Osteocyte (in vitro differentiated cells): Measurements from ENCODE around the gene BAG3. TPM values are rescaled to one million over a fixed set of nuclear protein-coding genes. Genes with fewer than 3 reads are reported as not detected.

ENCODE experiments used
- DNase-seq: peaks from one replicate; pipeline ENCODE4 v3.0.0; 2021; ENCODE audit warnings: mixed read lengths; ENCODE audit not compliant: unreplicated experiment; ENCODE audit errors: extremely low spot score
- H3K27ac Mint-ChIP-seq: one replicate; pipeline ENCODE4 v1.8.0; 2021; ENCODE audit warnings: mild to moderate bottlenecking, mixed read lengths; ENCODE audit not compliant: unreplicated experiment
- H3K27me3 Mint-ChIP-seq: one replicate; pipeline ENCODE4 v1.8.0; 2021; ENCODE audit warnings: mixed read lengths; ENCODE audit not compliant: unreplicated experiment
- H3K36me3 Mint-ChIP-seq: one replicate; pipeline ENCODE4 v1.8.0; 2021; ENCODE audit warnings: mixed read lengths; ENCODE audit not compliant: unreplicated experiment
- H3K4me1 Mint-ChIP-seq: one replicate; pipeline ENCODE4 v1.8.0; 2021; ENCODE audit warnings: mixed read lengths; ENCODE audit not compliant: unreplicated experiment
- H3K4me3 Mint-ChIP-seq: one replicate; pipeline ENCODE4 v1.8.0; 2021; ENCODE audit warnings: mild to moderate bottlenecking, moderate library complexity, mixed read lengths; ENCODE audit not compliant: unreplicated experiment
- H3K9me3 Mint-ChIP-seq: one replicate; pipeline ENCODE4 v1.8.0; 2021; ENCODE audit warnings: mixed read lengths; ENCODE audit not compliant: unreplicated experiment
- total RNA-seq: library from RNA; stranded (reverse); gene quantifications from 2 replicates; pipeline ENCODE4 v1.2.1, GENCODE V29; 2021
- TF ChIP-seq, protein P1 (sequence below): fragments of 200-600 bp; sonication (generic); IDR thresholded peaks from 2 replicates; pipeline ENCODE4 v1.5.0; 2021; ENCODE audit warnings: antibody characterized with exemption, mild to moderate bottlenecking, moderate library complexity

BAG3 gene
- total RNA-seq, 1 donor from 2014 or later = 41.0 TPM

DNA sequence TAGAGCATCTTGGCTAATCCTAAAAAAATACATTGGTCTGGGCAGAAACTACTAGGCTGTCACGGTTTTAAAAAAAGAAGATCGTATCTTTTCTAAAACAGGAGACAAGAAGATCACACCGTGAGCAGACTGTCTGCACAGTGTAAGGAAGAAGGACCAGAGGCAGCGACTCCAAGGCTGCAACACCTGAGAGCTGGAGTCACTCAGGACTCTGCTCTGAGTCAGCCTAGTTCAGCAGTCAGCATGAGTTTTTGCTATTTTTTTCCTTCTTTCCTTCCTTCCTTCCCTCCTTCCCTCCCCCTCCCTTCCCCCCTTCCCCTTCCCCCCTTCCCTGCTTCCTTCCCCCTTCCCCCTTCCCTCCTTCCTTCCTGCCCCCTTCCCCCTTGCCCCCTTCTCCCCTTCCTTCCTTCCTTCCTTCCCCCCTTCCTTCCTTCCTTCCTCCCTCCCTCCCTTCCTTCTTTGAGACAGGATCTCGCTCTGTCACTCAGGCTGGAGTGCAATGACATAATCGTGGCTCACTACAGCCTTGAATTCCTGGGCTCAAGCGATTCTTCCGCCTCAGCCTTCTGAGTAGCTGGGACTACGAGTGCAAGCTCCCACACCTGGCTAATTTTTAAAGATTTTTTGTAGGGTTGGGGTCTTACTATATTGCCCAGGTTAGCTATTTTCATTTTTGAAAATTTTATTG lies 24.4 kb downstream of the BAG3 start:
- Mint-ChIP-seq H3K27me3 (no peaks in the 10 kb centered on the region), H3K9me3 (no peaks in the 10 kb centered on the region), H3K36me3 (peaks cover 50% of the 10 kb centered on the region), H3K4me1 (peaks cover 40% of the 10 kb centered on the region), H3K4me3 (no peak overlapping the region), H3K27ac (no peak overlapping the region)
- TF ChIP-seq, protein P1, sequence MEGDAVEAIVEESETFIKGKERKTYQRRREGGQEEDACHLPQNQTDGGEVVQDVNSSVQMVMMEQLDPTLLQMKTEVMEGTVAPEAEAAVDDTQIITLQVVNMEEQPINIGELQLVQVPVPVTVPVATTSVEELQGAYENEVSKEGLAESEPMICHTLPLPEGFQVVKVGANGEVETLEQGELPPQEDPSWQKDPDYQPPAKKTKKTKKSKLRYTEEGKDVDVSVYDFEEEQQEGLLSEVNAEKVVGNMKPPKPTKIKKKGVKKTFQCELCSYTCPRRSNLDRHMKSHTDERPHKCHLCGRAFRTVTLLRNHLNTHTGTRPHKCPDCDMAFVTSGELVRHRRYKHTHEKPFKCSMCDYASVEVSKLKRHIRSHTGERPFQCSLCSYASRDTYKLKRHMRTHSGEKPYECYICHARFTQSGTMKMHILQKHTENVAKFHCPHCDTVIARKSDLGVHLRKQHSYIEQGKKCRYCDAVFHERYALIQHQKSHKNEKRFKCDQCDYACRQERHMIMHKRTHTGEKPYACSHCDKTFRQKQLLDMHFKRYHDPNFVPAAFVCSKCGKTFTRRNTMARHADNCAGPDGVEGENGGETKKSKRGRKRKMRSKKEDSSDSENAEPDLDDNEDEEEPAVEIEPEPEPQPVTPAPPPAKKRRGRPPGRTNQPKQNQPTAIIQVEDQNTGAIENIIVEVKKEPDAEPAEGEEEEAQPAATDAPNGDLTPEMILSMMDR = no peak
- DNase-seq = no peak

DNA sequence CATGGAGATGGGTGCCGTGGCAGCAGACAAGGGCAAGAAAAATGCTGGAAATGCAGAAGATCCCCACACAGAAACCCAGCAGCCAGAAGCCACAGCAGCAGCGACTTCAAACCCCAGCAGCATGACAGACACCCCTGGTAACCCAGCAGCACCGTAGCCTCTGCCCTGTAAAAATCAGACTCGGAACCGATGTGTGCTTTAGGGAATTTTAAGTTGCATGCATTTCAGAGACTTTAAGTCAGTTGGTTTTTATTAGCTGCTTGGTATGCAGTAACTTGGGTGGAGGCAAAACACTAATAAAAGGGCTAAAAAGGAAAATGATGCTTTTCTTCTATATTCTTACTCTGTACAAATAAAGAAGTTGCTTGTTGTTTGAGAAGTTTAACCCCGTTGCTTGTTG lies 25.9 kb downstream of the BAG3 start:
- H3K9me3 Mint-ChIP-seq = no peaks in the 10 kb centered on the region
- TF ChIP-seq, protein P1 = no peak
- DNase-seq = no peak
- no peak overlapping the region for H3K27ac Mint-ChIP-seq
- peaks cover 40% of the 10 kb centered on the region for H3K36me3 Mint-ChIP-seq
- peaks cover 52% of the 10 kb centered on the region for H3K4me1 Mint-ChIP-seq
- H3K4me3 Mint-ChIP-seq = no peak overlapping the region
- no peaks in the 10 kb centered on the region for H3K27me3 Mint-ChIP-seq

DNA sequence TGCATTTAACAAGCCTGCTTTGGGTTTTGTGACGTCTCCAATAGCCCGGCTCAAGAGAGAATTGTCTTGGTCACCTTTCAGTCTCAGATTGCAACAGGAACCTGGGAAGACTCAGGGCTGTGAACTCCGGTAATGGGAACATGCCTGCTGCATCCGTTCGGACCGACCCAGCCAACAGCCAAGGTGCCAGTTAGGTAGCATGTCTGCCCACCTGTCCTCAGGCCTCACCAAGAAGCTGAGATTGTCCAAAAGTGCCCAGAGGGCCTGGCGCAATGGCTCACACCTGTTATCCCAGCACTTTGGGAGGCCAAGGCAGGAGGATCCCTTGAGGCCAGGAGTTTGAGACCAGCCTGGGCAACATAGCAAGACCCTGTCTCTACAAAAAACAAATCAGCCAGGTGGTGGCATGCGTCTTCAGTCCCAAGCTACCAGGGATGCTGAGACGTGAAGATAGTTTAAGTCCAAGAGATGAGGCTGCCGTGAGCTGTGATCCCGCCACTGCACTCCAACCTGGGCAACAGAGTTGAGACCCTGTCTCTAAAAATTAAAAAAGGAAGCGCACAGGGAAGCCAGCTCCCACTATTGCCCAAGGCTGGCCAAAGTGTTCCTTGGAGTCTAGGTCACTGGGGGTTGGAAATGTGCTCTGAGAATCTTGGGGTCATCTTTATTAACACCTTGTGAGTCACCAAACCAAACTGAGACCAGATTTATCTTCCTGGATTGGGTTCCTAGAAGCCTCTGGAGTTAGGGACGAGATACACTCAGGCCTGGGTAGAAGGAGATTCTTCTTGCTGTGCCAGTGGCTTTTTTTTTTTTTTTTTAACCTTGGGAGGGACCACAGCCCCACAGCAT lies 26.9 kb downstream of the BAG3 start:
- TF ChIP-seq, protein P1 = no peak
- no peaks in the 10 kb centered on the region for H3K9me3 Mint-ChIP-seq
- peaks cover 31% of the 10 kb centered on the region for H3K36me3 Mint-ChIP-seq
- H3K27me3 Mint-ChIP-seq = no peaks in the 10 kb centered on the region
- DNase-seq = no peak
- H3K4me3 Mint-ChIP-seq = no peak overlapping the region
- H3K27ac Mint-ChIP-seq = no peak overlapping the region
- H3K4me1 Mint-ChIP-seq = peaks cover 54% of the 10 kb centered on the region

DNA sequence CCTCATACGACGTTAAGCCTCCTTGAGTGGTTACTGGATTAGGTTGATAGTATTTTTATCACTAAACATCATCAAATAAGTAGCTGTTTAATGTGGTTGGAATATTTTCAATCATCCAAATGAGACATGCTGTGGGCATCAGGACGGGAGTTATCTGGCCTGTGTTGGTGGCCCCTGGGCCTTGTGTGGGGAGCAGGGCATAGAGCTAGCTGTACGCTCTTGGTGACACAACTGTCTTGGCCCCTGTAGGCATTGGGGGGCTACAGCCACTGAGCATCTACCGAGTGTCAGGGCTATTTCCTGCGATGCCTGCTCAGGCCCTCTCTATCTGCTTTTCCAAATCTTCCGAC lies 28.3 kb downstream of the BAG3 start:
- Mint-ChIP-seq H3K36me3 (peaks cover 18% of the 10 kb centered on the region), H3K9me3 (no peaks in the 10 kb centered on the region), H3K27ac (peak overlapping the region; percentile 54), H3K4me1 (peaks cover 50% of the 10 kb centered on the region), H3K4me3 (no peak overlapping the region), H3K27me3 (no peaks in the 10 kb centered on the region)
- TF ChIP-seq, protein P1 = no peak
- no peak for DNase-seq

DNA sequence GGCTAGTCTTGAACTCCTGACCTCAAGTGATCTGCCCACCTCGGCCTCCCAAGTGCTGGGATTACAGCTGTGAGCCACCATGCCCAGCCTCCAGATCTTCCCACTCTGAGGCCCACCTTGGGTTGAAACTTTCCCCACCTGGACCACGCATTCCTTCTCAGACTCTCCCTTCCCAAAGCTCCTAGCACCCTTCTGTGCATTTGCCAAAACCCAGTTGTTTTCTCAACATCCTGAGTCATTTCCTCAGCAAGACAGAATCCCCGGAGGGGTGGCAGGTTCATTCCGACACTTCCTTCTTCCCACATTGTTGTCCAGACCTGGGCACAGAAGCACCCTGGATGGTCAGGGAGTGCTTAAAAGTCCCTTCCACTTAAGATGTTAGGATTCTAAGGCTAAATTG lies 28.9 kb downstream of the BAG3 start:
- DNase-seq = no peak
- Mint-ChIP-seq H3K9me3 (no peaks in the 10 kb centered on the region), H3K27ac (peak overlapping the region; percentile 56), H3K36me3 (peaks cover 17% of the 10 kb centered on the region), H3K4me1 (peaks cover 50% of the 10 kb centered on the region), H3K4me3 (no peak overlapping the region), H3K27me3 (no peaks in the 10 kb centered on the region)
- TF ChIP-seq, protein P1 = no peak
